GM18909 (cell line): Measurements from ENCODE around the gene C6orf136.
A peak's percentile ranks its signal among the peaks of the same experiment; 100 is the strongest.

Experiments used
- ATAC-seq: cut with Tn5 transposase; IDR thresholded peaks from one replicate; pipeline ENCODE4 v1.9.1; 2021; ENCODE audit warnings: mild to moderate bottlenecking; ENCODE audit not compliant: unreplicated experiment, poor library complexity

The C6orf136 gene

GRCh38 chr6:30646450-30647241, at the start of gene C6orf136:
TSS of gene C6orf136 (plus strand) at chr6:30647133. CDS start at chr6:30647232, 99 bp downstream.
- ATAC-seq, result peak; percentile 50

DNA sequence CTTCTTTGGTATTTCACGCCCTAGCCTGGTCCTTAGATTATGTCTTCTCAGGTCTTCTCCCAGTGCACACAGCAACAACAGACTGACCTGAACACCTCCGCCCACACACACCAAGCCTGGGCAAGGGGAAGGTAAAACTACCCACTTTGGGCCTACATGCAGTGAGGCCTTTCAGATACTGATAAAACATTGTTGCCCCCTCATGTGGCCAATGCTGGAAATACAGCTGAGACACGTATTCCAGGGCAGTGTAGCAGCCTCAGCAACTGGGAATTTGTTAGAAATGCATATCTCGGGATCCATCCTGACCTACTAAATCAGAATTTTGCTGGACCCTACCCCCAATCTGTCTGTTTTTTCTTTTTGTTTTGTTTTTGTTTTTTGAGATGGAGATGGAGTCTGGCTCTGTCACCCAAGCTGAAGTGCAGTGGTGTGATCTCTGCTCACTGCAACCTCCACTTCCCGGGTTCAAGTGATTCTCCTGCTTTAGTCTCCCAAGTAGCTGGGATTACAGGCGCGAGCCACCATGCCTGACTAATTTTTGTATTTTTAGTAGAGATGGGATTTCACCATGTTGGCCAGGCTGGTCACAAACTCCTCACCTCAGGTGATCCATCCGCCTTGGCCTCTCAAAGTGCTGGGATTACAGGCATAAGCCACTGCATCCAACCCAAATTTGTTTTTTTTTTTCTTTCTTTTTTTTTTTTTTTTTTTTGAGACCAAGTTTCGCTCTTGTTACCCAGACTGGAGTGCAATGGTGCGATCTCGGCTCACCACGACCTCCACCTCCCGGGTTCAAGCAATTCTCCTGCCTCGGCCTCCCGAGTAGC, 49.4 kb upstream of the C6orf136 start:
- ATAC-seq, result peak; percentile 59

DNA sequence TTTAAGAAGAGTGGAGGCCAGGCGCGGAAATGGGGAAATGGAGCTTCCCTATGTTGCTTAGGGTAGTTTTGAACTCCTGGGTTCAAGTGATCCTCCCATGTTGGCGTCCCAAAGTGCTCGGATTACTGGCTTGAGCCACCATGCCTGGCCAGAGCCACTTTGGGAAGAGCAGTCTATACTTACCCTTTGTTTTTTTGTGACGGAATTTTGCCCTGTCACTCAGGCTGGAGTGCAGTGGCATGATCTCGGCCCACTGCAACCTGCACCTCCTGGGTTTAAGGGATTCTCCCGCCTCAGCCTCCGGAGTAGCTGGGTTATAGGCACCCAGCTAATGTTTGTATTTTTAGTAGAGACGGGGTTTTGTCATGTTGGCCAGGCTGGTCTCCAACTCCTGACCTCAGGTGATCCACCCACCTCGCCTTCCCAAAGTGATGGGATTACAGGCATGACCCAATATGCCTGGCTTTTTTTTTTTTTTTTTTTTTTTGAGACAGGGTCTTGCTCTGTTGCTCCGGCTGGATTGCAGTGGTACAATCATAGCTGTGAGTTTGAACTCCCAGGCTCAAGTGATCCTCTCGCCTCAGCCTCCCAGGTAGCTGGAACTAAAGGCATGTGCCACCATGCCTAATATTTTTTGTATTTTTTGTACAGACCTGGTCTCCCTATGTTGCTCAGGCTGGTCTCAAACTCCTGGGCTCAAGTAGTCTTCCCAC, 47.9 kb upstream of the C6orf136 start:
- ATAC-seq, result no peak

GRCh38 chr6:30599625-30600324, 47.2 kb upstream of the C6orf136 start:
- no peak for ATAC-seq

DNA sequence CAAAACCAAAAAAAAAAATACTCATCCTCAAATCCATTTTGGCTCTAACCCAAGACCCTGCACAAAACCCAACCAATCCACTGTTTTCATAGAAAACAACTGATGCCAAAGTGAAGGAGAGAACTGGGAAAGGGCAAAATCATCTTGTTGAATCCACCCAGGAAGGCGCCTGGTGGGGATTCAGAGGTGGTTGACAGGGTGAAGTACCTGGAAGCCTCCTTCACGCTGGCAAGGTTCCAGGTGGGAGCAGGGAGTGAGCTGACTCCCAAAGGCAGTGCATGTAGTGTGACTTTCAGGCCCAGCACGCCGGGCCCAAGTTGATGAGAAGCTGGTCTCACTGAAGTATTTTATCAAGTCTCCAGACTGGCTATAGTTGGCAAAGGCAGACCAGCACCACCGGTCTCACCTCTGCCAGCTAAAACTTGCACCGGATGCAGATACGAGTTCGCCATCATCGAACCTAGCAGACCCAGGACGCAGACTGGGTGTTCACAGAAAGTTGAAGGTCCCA, 46.4 kb upstream of the C6orf136 start:
- ATAC-seq, result no peak

DNA sequence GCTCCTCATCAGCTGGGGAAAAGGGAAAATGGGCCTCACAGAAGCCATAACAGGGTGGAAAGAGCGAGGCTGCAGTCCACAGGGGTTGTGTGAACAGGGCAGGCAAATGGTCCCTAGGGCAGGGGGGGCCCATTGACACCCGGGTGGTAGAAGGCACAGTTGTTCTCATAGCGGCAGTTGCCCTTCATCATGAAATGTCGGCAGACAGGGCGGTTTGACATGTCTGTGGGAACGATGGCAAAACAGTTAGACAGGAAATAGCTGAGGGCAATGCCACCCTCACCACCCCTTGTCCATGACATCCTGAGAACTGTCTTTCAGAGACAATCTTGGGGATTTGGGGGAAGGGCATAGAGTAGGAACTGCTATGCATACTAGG, 45.5 kb upstream of the C6orf136 start:
- ATAC-seq, result no peak

- no peak for ATAC-seq
Observed at GRCh38 chr6:30601815-30602641, 44.9 kb upstream of the C6orf136 start.

- no peak for ATAC-seq
Observed at GRCh38 chr6:30603961-30604360, 43.0 kb upstream of the C6orf136 start.

GRCh38 chr6:30610065-30610464, 36.9 kb upstream of the C6orf136 start:
- no peak for ATAC-seq

DNA sequence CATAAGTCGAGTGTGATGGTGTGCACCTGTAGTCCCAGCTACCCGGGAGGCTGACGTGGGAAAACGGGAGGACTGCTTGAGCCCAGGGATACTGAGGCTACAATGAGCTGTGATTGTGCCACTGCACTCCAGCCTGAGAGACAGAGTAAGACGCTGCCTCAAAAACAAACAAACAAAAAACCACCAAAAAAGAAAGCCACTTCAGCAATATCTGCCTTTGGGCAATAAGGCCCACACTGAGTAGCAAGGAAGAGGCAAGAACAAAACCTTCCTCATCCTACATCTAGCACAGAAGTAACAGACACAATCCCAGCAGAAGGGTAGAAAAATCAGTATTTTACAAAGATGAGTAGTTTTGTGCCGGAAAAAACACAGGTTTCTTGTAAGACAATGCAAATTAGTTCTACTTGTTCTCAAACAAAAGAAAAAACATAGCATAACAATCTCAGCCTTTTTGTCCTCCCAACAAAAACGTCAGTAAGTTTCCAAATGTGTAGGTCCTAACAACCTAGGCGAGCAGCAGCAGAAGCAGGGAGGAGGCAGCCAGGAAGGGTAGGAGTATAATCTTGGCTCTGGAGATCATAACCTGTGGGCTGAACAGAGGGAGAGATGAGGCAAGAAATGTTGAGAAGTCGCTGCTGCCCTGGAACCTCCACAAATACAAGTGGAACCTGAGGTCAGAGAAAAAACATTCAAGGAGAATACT, 35.6 kb upstream of the C6orf136 start:
- ATAC-seq, result no peak

DNA sequence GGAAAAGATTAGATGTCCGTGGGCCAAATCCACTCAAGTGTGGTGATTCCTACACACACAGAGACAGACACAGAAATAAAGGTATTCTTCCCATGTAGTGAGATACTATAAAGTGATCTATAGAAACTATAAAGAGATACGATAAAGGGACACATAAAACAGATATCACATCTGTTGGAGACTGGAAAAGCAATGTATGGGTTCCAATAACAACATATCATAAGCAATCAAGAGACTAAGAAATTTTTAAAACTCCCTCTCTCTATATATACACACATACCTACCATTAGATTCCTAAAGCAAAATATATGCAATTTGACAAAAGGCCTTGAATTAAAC, 35.1 kb upstream of the C6orf136 start:
- ATAC-seq, result no peak

DNA sequence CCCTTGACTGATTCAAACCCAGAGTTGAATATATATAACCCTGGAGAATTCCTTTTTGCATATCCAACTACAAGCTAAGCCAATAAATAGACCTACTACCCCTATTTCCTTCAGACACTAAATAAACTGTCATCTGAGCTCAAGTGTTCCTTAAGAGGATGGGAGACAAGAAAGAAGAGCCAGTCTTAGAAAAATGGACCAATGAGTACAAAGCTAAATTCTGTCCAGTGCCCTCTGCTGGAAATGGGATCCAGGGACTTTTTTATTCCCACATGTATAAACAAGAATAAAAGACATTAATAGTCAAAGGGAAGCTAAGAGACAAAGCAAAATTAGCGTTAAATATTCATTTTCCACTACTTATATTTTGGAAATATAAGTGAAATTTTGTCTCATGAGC, 34.7 kb upstream of the C6orf136 start:
- ATAC-seq, result no peak

GRCh38 chr6:30612687-30613248, 34.2 kb upstream of the C6orf136 start:
- no peak for ATAC-seq

GRCh38 chr6:30613251-30614043, 33.5 kb upstream of the C6orf136 start:
- ATAC-seq, result no peak

GRCh38 chr6:30614044-30614842, 32.7 kb upstream of the C6orf136 start:
- ATAC-seq, result no peak

DNA sequence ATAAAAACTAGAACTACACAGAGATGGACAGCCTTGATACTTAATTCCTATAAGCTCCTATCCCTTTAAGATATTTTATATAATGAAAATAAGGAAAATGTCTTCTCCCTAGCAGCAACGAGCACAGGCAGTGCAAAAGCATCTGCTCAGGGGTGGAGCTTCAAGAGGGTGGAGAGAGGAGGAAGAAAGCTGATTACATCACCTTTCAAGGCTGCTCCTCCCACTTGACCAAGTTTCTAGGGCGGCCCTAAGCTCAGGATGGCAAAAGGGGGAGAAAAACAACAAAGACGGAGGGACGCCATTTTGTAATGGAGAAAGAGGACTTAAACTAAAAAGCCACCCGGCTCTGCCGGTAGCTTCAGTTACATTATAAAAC, 32.1 kb upstream of the C6orf136 start:
- ATAC-seq, result peak; percentile 34
